Activated CD4-positive, alpha-beta T cell treated with anti-CD3 and anti-CD28 coated beads, Interleukin-2, amount 50 U/mL, for 1 hour (primary cell): ENCODE data around the gene DEXI.
A peak's percentile ranks its signal among the peaks of the same experiment; 100 is the strongest.
"Not testable (repeated sequence)": the region's sequence is repeated elsewhere in the genome, so short reads cannot be mapped to it uniquely, and the experiment has no call there.

Experiments used
- DNase-seq: peaks from one replicate; pipeline ENCODE4 v3.0.0-alpha.2; 2020

DEXI gene

GRCh38 chr16:10968498-10968897, 26.2 kb upstream of the DEXI start:
- DNase-seq, result no peak

- DNase-seq, result no peak
Observed at GRCh38 chr16:10967986-10968385, 25.7 kb upstream of the DEXI start.

- DNase-seq, result not testable (repeated sequence)
Observed at GRCh38 chr16:10966559-10966958, 24.3 kb upstream of the DEXI start.

- DNase-seq, result no peak
Observed at GRCh38 chr16:10966129-10966528, 23.9 kb upstream of the DEXI start.

GRCh38 chr16:10965440-10966061, 23.3 kb upstream of the DEXI start:
- no peak for DNase-seq

- peak; percentile 56 for DNase-seq
Observed at GRCh38 chr16:10964891-10965326, 22.6 kb upstream of the DEXI start.

GRCh38 chr16:10964039-10964890, 22.0 kb upstream of the DEXI start:
- peak; percentile 80 for DNase-seq

- no peak for DNase-seq
Observed at GRCh38 chr16:10961231-10961630, 19.0 kb upstream of the DEXI start.

- no peak for DNase-seq
Observed at GRCh38 chr16:10959161-10959560, 16.9 kb upstream of the DEXI start.

GRCh38 chr16:10957771-10958482, 15.7 kb upstream of the DEXI start:
- DNase-seq, result no peak

GRCh38 chr16:10954903-10955302, 12.6 kb upstream of the DEXI start:
- DNase-seq, result no peak

- DNase-seq, result no peak
Observed at GRCh38 chr16:10951026-10951425, 8.8 kb upstream of the DEXI start.

GRCh38 chr16:10950393-10950792, 8.1 kb upstream of the DEXI start:
- DNase-seq, result no peak

GRCh38 chr16:10949424-10949970, 7.2 kb upstream of the DEXI start:
- peak; percentile 36 for DNase-seq

- DNase-seq, result no peak
Observed at GRCh38 chr16:10947211-10947787, 5.0 kb upstream of the DEXI start.

GRCh38 chr16:10946308-10946707, 4.0 kb upstream of the DEXI start:
- no peak for DNase-seq

GRCh38 chr16:10945065-10945787, 3.0 kb upstream of the DEXI start:
- no peak for DNase-seq

- DNase-seq, result peak; percentile 96
Observed at GRCh38 chr16:10944249-10945064, 2.2 kb upstream of the DEXI start, which contains the start of gene CLEC16A. Gene CLEC16A, plus strand, starts transcription at chr16:10944564. Its CDS starts 154 bp downstream, at chr16:10944718.

- DNase-seq, result no peak
Observed at GRCh38 chr16:10943064-10943353, 741 bp upstream of the DEXI start.

- not testable (repeated sequence) for DNase-seq
Observed at GRCh38 chr16:10941935-10942351, 325 bp downstream of the DEXI start.

GRCh38 chr16:10941127-10941933, 938 bp downstream of the DEXI start:
- DNase-seq, result no peak
